Measurements from ENCODE around the gene REELD1.

- TF ChIP-seq MAX (IDR thresholded peaks at IDR 0.05; ENCODE audit: insufficient read depth, insufficient read length) (no peak), POLR2A (IDR thresholded peaks at IDR 0.05; ENCODE audit: low read depth, low read length) (no peak)
Measured at GRCh38 chr4:146255463-146255862, 41.1 kb downstream of the REELD1 start.

All from endothelial cell of umbilical vein (primary cell).